MCF 10A (cell line): ENCODE results near the gene GPHA2. TPM values are rescaled to one million over a fixed set of nuclear protein-coding genes. Genes with fewer than 3 reads are reported as not detected.

Source experiments
- BruUV-seq: library from RNA; stranded (reverse); fragments of 400-500 nt; replicated peaks from 2 replicates; lab custom pipeline; 2021; lab: Mats Ljungman, UMichigan
- CTCF ChIA-PET: fragments of 300-600 bp; sonication (Branson Sonifier 250); formaldehyde crosslinking; extraction: SDS; loops from one replicate; lab custom pipeline; 2021; ENCODE audit warnings: antibody characterized with exemption, inconsistent platforms; lab: Yijun Ruan, JAX
- POLR2A ChIA-PET: fragments of 300-600, 350-650 bp; sonication (Branson Sonifier 250); formaldehyde crosslinking; extraction: SDS; loops from one replicate; lab custom pipeline; 2020; ENCODE audit warnings: antibody characterized with exemption, inconsistent platforms; lab: Yijun Ruan, JAX
- DNase-seq: peaks from one replicate; pipeline ENCODE4 v3.0.0-alpha.2; 2018; ENCODE audit not compliant: unreplicated experiment
- H3K27ac Mint-ChIP-seq: one replicate; pipeline ENCODE4 v1.8.0; 2022; ENCODE audit warnings: mild to moderate bottlenecking, low read depth, mixed read lengths; ENCODE audit not compliant: unreplicated experiment
- H3K27me3 Mint-ChIP-seq: one replicate; pipeline ENCODE4 v1.8.0; 2022; ENCODE audit warnings: mixed read lengths; ENCODE audit not compliant: insufficient read depth, unreplicated experiment
- H3K36me3 Mint-ChIP-seq: one replicate; pipeline ENCODE4 v1.8.0; 2022; ENCODE audit warnings: mild to moderate bottlenecking, moderate library complexity, mixed read lengths; ENCODE audit not compliant: insufficient read depth, unreplicated experiment
- H3K4me1 Mint-ChIP-seq: one replicate; pipeline ENCODE4 v1.8.0; 2022; ENCODE audit warnings: mixed read lengths; ENCODE audit not compliant: insufficient read depth, unreplicated experiment
- H3K4me3 Mint-ChIP-seq: one replicate; pipeline ENCODE4 v1.8.0; 2022; ENCODE audit warnings: mild to moderate bottlenecking, moderate library complexity, mixed read lengths; ENCODE audit not compliant: unreplicated experiment
- H3K9me3 Mint-ChIP-seq: one replicate; pipeline ENCODE4 v1.8.0; 2022; ENCODE audit warnings: mixed read lengths; ENCODE audit not compliant: unreplicated experiment
- CTCF ChIP-seq: fragments of 200-600 bp; IDR thresholded peaks from one replicate; pipeline ENCODE4 v1.8.0; 2022; ENCODE audit warnings: antibody characterized with exemption, mild to moderate bottlenecking; ENCODE audit not compliant: unreplicated experiment
- intact Hi-C: fragments of 100-400 bp; cut with micrococcal nuclease; formaldehyde crosslinking; loops from 2 replicates; pipeline ENCODE4 v1.14.1; 2022
- total RNA-seq: library from RNA; stranded (reverse); gene quantifications from 2 replicates; pipeline ENCODE4 v1.2.3, GENCODE V29; 2022

The GPHA2 gene
- total RNA-seq, 1 experiment from 2014 or later: not detected

GRCh38 chr11:64916775-64917662, 18.7 kb downstream of the GPHA2 start, which contains the start of gene ATG2A:
ATG2A (minus strand) TSS chr11:64917209; CDS start chr11:64917135, 74 bp downstream.
- BruUV-seq: TSS peak; percentile 65
- no peak for TF ChIP-seq CTCF
- H3K4me1 Mint-ChIP-seq: peaks cover 6% of the 10 kb centered on the region
- intact Hi-C loops: loop anchor here (1.0 to 10.0 kb wide), 4 partner anchors 70 to 198 kb away; partner anchors contain the start of genes SNX15, TM7SF2 and ZNHIT2
- peak within 1 kb of the TSS; percentile 98 for H3K27ac Mint-ChIP-seq
- ChIA-PET CTCF (interaction anchor here (0.6 to 4.6 kb wide), 5 partner anchors 24 to 149 kb away, joined by 3 to 16 read pairs (median 3); partner anchors contain the start of genes ARL2 and SNX15), POLR2A (interaction anchor here (0.6 to 4.2 kb wide), 26 partner anchors 8 to 557 kb away, joined by 3 to 27 read pairs (median 5); partner anchors contain the start of genes ARL2, BATF2, EHD1 and FAU)
- no peaks in the 10 kb centered on the region for H3K27me3 Mint-ChIP-seq
- no peaks in the 10 kb centered on the region for H3K9me3 Mint-ChIP-seq
- H3K4me3 Mint-ChIP-seq: peak within 1 kb of the TSS; percentile 90
- peaks cover 25% of the 10 kb centered on the region for H3K36me3 Mint-ChIP-seq
- DNase-seq: peak; percentile 99

- intact Hi-C loops: loop anchor here (2.0 to 10.0 kb wide), 3 partner anchors 91 to 199 kb away; partner anchors contain the start of genes SNX15, TM7SF2 and ZNHIT2
- Mint-ChIP-seq H3K4me3 (peak overlapping the region; percentile 90), H3K4me1 (peaks cover 6% of the 10 kb centered on the region), H3K27me3 (no peaks in the 10 kb centered on the region), H3K9me3 (no peaks in the 10 kb centered on the region), H3K36me3 (peaks cover 32% of the 10 kb centered on the region), H3K27ac (peak overlapping the region; percentile 98)
- no peak for TF ChIP-seq CTCF
- POLR2A ChIA-PET: interaction anchor here (0.7 to 4.2 kb wide), 18 partner anchors 9 to 556 kb away, joined by 3 to 27 read pairs (median 5); partner anchors contain the start of genes ARL2, EHD1, FAU and MRPL49
- CTCF ChIA-PET: interaction anchor here (1.0 to 4.6 kb wide), 4 partner anchors 23 to 126 kb away, joined by 3 to 16 read pairs (median 4); no protein-coding TSS in a partner anchor
- DNase-seq: peak; percentile 47
- BruUV-seq: no TSS peak
These were observed 19.5 kb downstream of the GPHA2 start for GRCh38 chr11:64916040-64916774.

GRCh38 chr11:64915376-64915887, 20.3 kb downstream of the GPHA2 start:
- CTCF ChIA-PET: interaction anchor here (0.7 to 4.6 kb wide), 7 partner anchors 19 to 126 kb away, joined by 3 to 16 read pairs (median 3); no protein-coding TSS in a partner anchor
- BruUV-seq: no TSS peak
- DNase-seq: no peak
- intact Hi-C loops: loop anchor here (5.0 to 10.0 kb wide), 2 partner anchors 112 to 199 kb away; partner anchors contain the start of genes SNX15, TM7SF2 and ZNHIT2
- peak overlapping the region; percentile 90 for H3K4me3 Mint-ChIP-seq
- H3K4me1 Mint-ChIP-seq: peaks cover 6% of the 10 kb centered on the region
- no peak for TF ChIP-seq CTCF
- no peaks in the 10 kb centered on the region for H3K9me3 Mint-ChIP-seq
- no peaks in the 10 kb centered on the region for H3K27me3 Mint-ChIP-seq
- POLR2A ChIA-PET: interaction anchor here (0.5 to 4.2 kb wide), 15 partner anchors 9 to 938 kb away, joined by 3 to 27 read pairs (median 5); partner anchors contain the start of genes ARL2, EHD1, PPP2R5B and SAC3D1
- peak overlapping the region; percentile 98 for H3K27ac Mint-ChIP-seq
- H3K36me3 Mint-ChIP-seq: peaks cover 38% of the 10 kb centered on the region
